Measurements from ENCODE around the gene QSOX2. TPM values are rescaled to one million over a fixed set of nuclear protein-coding genes. Genes with fewer than 3 reads are reported as not detected.
A peak's percentile ranks its signal among the peaks of the same experiment; 100 is the strongest.

Gene QSOX2
- total RNA-seq, 4 donors from 2014 or later: 10.2 to 15.8 (median 12.1) TPM

- DNase-seq (ENCODE audit: low spot score in 2 of 2): no peak
- TF ChIP-seq CTCF (IDR thresholded peaks at IDR 0.05) (no peak), POLR2AphosphoS5 (IDR thresholded peaks at IDR 0.05) (no peak), POLR2A (IDR thresholded peaks at IDR 0.05) (no peak), EP300 (IDR thresholded peaks at IDR 0.05) (no peak)
- no peak overlapping the region for H3K27ac ChIP-seq
These were observed 1.3 kb downstream of the QSOX2 start for GRCh38 chr9:136244122-136244968.

GRCh38 chr9:136243631-136244030 is 2.0 kb downstream of the QSOX2 start:
- H3K27me3 ChIP-seq: no peaks in the 10 kb centered on the region
- DNase-seq (ENCODE audit: low spot score in 2 of 2): no peak
- H3K27ac ChIP-seq: no peak overlapping the region
- TF ChIP-seq CTCF (IDR thresholded peaks at IDR 0.05) (no peak), EP300 (IDR thresholded peaks at IDR 0.05) (no peak)
- H3K9me3 ChIP-seq: no peaks in the 10 kb centered on the region
- H3K36me3 ChIP-seq: no peaks in the 10 kb centered on the region
- WGBS: 68% methylated on average over 4 of the region's 4 CpGs
- H3K4me3 ChIP-seq: no peak overlapping the region
- H3K4me1 ChIP-seq: peaks cover 56% of the 10 kb centered on the region

More at GRCh38 chr9:136244122-136244968, 1.3 kb downstream of the QSOX2 start:
- Histone ChIP-seq H3K27me3 (no peaks in the 10 kb centered on the region), H3K4me3 (peak overlapping the region; percentile 92), H3K36me3 (no peaks in the 10 kb centered on the region), H3K4me1 (peaks cover 54% of the 10 kb centered on the region), H3K9me3 (no peaks in the 10 kb centered on the region)
- 43% methylated on average over 11 of the region's 11 CpGs for WGBS

GRCh38 chr9:136242918-136243525 is 2.6 kb downstream of the QSOX2 start:
- Histone ChIP-seq H3K36me3 (no peaks in the 10 kb centered on the region), H3K27me3 (no peaks in the 10 kb centered on the region), H3K4me1 (peaks cover 57% of the 10 kb centered on the region), H3K9me3 (no peaks in the 10 kb centered on the region), H3K27ac (no peak overlapping the region), H3K4me3 (no peak overlapping the region)
- WGBS: 57% methylated on average over 6 of the region's 6 CpGs
- TF ChIP-seq EP300 (IDR thresholded peaks at IDR 0.05) (no peak), POLR2A (IDR thresholded peaks at IDR 0.05) (no peak), CTCF (IDR thresholded peaks at IDR 0.05) (no peak), POLR2AphosphoS5 (IDR thresholded peaks at IDR 0.05) (no peak)
- no peak for DNase-seq (ENCODE audit: low spot score in 2 of 2)

- peaks cover 52% of the 10 kb centered on the region for H3K4me1 ChIP-seq
- no peak overlapping the region for H3K4me3 ChIP-seq
- no peak for DNase-seq (ENCODE audit: low spot score in 2 of 2)
- no peak overlapping the region for H3K27ac ChIP-seq
- TF ChIP-seq EP300 (IDR thresholded peaks at IDR 0.05) (no peak), POLR2A (IDR thresholded peaks at IDR 0.05) (no peak), CTCF (IDR thresholded peaks at IDR 0.05) (no peak), POLR2AphosphoS5 (IDR thresholded peaks at IDR 0.05) (no peak)
- no peaks in the 10 kb centered on the region for H3K9me3 ChIP-seq
- no peaks in the 10 kb centered on the region for H3K36me3 ChIP-seq
- WGBS: 30% methylated on average over 2 of the region's 8 CpGs
- H3K27me3 ChIP-seq: no peaks in the 10 kb centered on the region
These were observed 3.4 kb downstream of the QSOX2 start for GRCh38 chr9:136242248-136242647.

GRCh38 chr9:136241542-136241941 is 4.1 kb downstream of the QSOX2 start:
- Histone ChIP-seq H3K4me3 (no peak overlapping the region), H3K27me3 (no peaks in the 10 kb centered on the region), H3K9me3 (no peaks in the 10 kb centered on the region), H3K36me3 (peaks cover 5% of the 10 kb centered on the region), H3K4me1 (peaks cover 48% of the 10 kb centered on the region), H3K27ac (no peak overlapping the region)
- TF ChIP-seq EP300 (IDR thresholded peaks at IDR 0.05): no peak
- no peak for TF ChIP-seq CTCF (IDR thresholded peaks at IDR 0.05)
- TF ChIP-seq POLR2AphosphoS5 (IDR thresholded peaks at IDR 0.05): no peak
- no peak for TF ChIP-seq POLR2A (IDR thresholded peaks at IDR 0.05)
- 94% methylated on average over 9 of the region's 13 CpGs for WGBS
- no peak for DNase-seq (ENCODE audit: low spot score in 2 of 2)

Data from suprapubic skin (tissue), 4 donors.